DOHH2 (cell line): Measurements from ENCODE around the gene CAMK2D.

Experiments
- CTCF ChIP-seq: fragments of 200-600 bp; sonication (generic); IDR thresholded peaks from one replicate; pipeline ENCODE4 v1.5.1; 2014; ENCODE audit warnings: antibody characterized with exemption, mild to moderate bottlenecking, low read depth, low read length; ENCODE audit not compliant: poor library complexity, severe bottlenecking
- EZH2phosphoT487 ChIP-seq: fragments of 200-600 bp; sonication (generic); IDR thresholded peaks from 2 replicates; pipeline ENCODE4 v1.6.1; 2017; ENCODE audit warnings: borderline replicate concordance, mild to moderate bottlenecking, antibody characterized with exemption, low read length, moderate library complexity, mixed read lengths

GRCh38 chr4:113732967-113733527, 28.5 kb downstream of the CAMK2D start:
- no peak for TF ChIP-seq CTCF
- TF ChIP-seq EZH2phosphoT487 = no peak
